ENCODE results near the gene AAGAB. TPM values are rescaled to one million over a fixed set of nuclear protein-coding genes. Genes with fewer than 3 reads are reported as not detected.

AAGAB gene
- total RNA-seq, 2 donors from 2014 or later = 67.7 to 99.1 TPM

DNA sequence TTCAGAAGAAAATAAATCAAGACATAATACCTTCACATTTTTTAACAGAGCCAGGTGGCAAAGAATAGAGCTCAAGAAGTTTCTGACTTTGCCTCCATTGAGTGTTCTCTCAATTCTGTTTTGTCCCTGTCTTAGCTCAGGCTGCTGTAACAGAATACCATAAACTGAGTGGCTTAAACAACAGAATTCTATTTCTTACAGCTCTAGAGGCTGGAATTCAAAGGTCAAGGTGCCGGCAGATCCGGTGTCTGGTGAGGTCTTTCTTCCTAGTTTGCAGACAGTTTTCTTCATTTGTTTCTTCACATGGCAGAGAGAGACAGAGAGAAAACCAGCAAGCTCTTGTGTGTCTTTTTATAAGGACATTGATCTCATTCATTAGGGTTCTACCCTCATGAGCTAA lies 25.8 kb upstream of the AAGAB start:
- Mint-ChIP-seq H3K36me3 (ENCODE audit: low read depth) (peaks cover 5% of the 10 kb centered on the region), H3K4me3 (no peak overlapping the region), H3K9me3 (peaks cover 1% of the 10 kb centered on the region), H3K27ac (no peak overlapping the region), H3K4me1 (peaks cover 12% of the 10 kb centered on the region), H3K27me3 (ENCODE audit: insufficient read depth) (no peaks in the 10 kb centered on the region)
- Histone ChIP-seq H3K4me1 (ENCODE audit: control insufficient read depth, insufficient read depth, low read length) (peaks cover 2% of the 10 kb centered on the region), H3K4me3 (ENCODE audit: low read length) (no peak overlapping the region), H3K9me3 (ENCODE audit: control insufficient read depth, low read length) (peaks cover 2% of the 10 kb centered on the region), H3K27ac (ENCODE audit: low read depth, low read length) (no peak overlapping the region), H3K27me3 (ENCODE audit: control insufficient read depth, insufficient read depth, low read length, poor library complexity, severe bottlenecking) (no peaks in the 10 kb centered on the region), H3K36me3 (ENCODE audit: control insufficient read depth, insufficient read depth, low read length) (no peaks in the 10 kb centered on the region), H3K9ac (ENCODE audit: extremely low read depth, low read length, poor library complexity, severe bottlenecking) (no peak overlapping the region)
- 77 to 95% methylated on average over 2 of the region's 2 CpGs for WGBS, 2 experiments (ENCODE audit: insufficient coverage in 1 of 2, insufficient read length in 1 of 2)
- TF ChIP-seq, protein P1, sequence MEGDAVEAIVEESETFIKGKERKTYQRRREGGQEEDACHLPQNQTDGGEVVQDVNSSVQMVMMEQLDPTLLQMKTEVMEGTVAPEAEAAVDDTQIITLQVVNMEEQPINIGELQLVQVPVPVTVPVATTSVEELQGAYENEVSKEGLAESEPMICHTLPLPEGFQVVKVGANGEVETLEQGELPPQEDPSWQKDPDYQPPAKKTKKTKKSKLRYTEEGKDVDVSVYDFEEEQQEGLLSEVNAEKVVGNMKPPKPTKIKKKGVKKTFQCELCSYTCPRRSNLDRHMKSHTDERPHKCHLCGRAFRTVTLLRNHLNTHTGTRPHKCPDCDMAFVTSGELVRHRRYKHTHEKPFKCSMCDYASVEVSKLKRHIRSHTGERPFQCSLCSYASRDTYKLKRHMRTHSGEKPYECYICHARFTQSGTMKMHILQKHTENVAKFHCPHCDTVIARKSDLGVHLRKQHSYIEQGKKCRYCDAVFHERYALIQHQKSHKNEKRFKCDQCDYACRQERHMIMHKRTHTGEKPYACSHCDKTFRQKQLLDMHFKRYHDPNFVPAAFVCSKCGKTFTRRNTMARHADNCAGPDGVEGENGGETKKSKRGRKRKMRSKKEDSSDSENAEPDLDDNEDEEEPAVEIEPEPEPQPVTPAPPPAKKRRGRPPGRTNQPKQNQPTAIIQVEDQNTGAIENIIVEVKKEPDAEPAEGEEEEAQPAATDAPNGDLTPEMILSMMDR (conservative IDR thresholded peaks at IDR 0.05) = no peak
- DNase-seq = no peak

DNA sequence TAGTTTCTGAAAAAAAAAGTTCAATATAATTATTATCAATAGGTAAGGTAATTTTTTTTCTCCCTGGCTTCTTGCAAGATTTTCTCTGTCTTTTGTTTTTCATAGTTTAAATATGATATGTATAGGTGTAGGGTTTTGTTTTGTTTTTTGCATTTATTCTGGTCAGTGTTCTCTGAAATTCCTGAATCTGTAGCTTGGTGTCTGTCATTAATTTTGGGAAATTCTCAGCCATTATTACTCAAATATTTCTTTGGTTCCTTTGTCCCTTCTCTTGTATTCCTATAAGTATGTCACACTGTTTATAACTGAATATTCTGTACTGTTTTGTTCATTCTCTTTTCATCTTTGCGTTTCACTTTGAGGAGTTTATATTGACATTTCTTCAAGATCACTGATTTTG lies 22.2 kb upstream of the AAGAB start:
- DNase-seq = no peak
- peaks cover 15% of the 10 kb centered on the region for H3K9me3 ChIP-seq (ENCODE audit: control insufficient read depth, low read length)
- H3K4me1 Mint-ChIP-seq = peaks cover 8% of the 10 kb centered on the region
- peaks cover 2% of the 10 kb centered on the region for H3K4me1 ChIP-seq (ENCODE audit: control insufficient read depth, insufficient read depth, low read length)
- 100% methylated on average over 1 of the region's 1 CpG for WGBS, 2 experiments (ENCODE audit: insufficient coverage in 1 of 2, insufficient read length in 1 of 2)
- no peaks in the 10 kb centered on the region for H3K27me3 Mint-ChIP-seq (ENCODE audit: insufficient read depth)
- no peak overlapping the region for H3K4me3 Mint-ChIP-seq
- TF ChIP-seq, protein P1 (conservative IDR thresholded peaks at IDR 0.05) = no peak
- no peaks in the 10 kb centered on the region for H3K27me3 ChIP-seq (ENCODE audit: control insufficient read depth, insufficient read depth, low read length, poor library complexity, severe bottlenecking)
- H3K36me3 ChIP-seq (ENCODE audit: control insufficient read depth, insufficient read depth, low read length) = no peaks in the 10 kb centered on the region
- H3K9ac ChIP-seq (ENCODE audit: extremely low read depth, low read length, poor library complexity, severe bottlenecking) = no peak overlapping the region
- H3K36me3 Mint-ChIP-seq (ENCODE audit: low read depth) = no peaks in the 10 kb centered on the region
- H3K27ac Mint-ChIP-seq = no peak overlapping the region
- no peak overlapping the region for H3K4me3 ChIP-seq (ENCODE audit: low read length)
- no peaks in the 10 kb centered on the region for H3K9me3 Mint-ChIP-seq
- no peak overlapping the region for H3K27ac ChIP-seq (ENCODE audit: low read depth, low read length)

DNA sequence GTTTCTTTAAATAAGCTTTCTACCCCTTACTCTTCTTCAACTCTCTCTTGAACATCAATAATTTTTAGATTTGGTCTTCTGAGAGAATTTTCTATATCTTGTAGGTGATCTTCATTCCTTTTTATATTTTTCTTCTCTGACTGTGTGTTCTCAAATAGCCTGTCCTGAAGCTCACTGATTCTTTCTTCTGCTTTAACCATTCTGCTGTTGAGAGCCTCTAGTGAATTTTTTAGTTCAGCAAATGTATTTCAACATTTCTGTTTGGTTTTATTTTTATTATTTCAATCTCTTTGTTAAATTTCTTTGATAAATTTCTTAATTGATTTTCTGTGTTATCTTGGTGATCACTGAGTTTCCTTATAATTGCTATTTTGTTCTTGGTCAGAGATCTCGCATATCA lies 19.8 kb upstream of the AAGAB start:
- H3K27me3 ChIP-seq (ENCODE audit: control insufficient read depth, insufficient read depth, low read length, poor library complexity, severe bottlenecking) = no peaks in the 10 kb centered on the region
- H3K9me3 ChIP-seq (ENCODE audit: control insufficient read depth, low read length) = peaks cover 21% of the 10 kb centered on the region
- DNase-seq = no peak
- 100% methylated on average over 1 of the region's 1 CpG; no CpG with 5 or more reads in 1 of the 2 experiments for WGBS, 2 experiments (ENCODE audit: insufficient coverage in 1 of 2, insufficient read length in 1 of 2)
- no peak overlapping the region for H3K27ac ChIP-seq (ENCODE audit: low read depth, low read length)
- Mint-ChIP-seq H3K36me3 (ENCODE audit: low read depth) (peaks cover 1% of the 10 kb centered on the region), H3K9me3 (no peaks in the 10 kb centered on the region), H3K4me3 (no peak overlapping the region), H3K27ac (no peak overlapping the region), H3K4me1 (peaks cover 7% of the 10 kb centered on the region), H3K27me3 (ENCODE audit: insufficient read depth) (peaks cover 9% of the 10 kb centered on the region)
- H3K4me1 ChIP-seq (ENCODE audit: control insufficient read depth, insufficient read depth, low read length) = no peaks in the 10 kb centered on the region
- TF ChIP-seq, protein P1 (conservative IDR thresholded peaks at IDR 0.05) = no peak
- H3K36me3 ChIP-seq (ENCODE audit: control insufficient read depth, insufficient read depth, low read length) = no peaks in the 10 kb centered on the region
- H3K4me3 ChIP-seq (ENCODE audit: low read length) = no peak overlapping the region
- H3K9ac ChIP-seq (ENCODE audit: extremely low read depth, low read length, poor library complexity, severe bottlenecking) = no peak overlapping the region
